GM18519 (cell line): ENCODE measurements around the gene ZNF414.

Experiments
- ATAC-seq: cut with Tn5 transposase; IDR thresholded peaks from one replicate; pipeline ENCODE4 v1.9.1; 2021; ENCODE audit warnings: mild to moderate bottlenecking, moderate library complexity; ENCODE audit not compliant: unreplicated experiment, low FRiP score

ZNF414 gene

DNA sequence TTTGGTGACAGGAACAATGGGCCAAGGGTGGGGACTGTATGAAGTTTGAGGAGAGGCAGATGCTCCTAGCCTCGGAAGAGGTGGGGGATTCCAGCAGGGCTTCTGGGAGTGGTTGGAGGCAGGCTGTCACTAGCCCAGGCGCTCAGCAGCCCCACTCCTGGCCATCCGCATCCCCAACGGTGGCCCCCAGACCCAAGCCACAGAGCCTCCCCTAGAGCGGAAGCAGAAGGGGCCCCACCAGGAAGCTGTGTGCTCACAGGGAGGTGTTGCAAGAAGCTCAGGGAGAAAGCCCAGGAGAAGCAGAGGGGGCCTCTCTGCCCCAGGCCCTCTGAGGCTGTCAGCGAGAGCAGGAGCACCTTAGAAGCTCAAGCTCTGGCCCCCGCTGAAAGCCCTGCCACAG lies 19.8 kb downstream of the ZNF414 start:
- ATAC-seq = no peak

DNA sequence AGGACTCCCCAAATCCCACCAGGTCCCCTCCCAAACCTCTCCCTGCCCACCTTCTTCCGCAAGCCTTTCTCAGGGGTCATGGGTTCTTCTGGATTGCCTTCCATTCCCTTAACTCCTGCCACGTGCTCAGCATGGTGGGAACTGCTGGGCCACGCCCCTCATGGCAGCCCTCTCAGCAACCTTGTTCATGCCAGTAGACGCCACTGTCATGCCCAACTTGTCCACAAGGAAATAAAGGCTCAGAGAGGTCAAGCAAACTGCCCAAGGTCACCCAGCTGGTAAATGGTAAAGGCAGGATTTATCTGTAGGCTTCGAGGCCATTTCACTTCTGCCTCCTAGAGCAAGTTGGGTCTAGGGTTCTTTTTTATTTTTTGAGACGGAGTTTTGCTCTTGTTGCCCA lies 22.4 kb downstream of the ZNF414 start:
- ATAC-seq = no peak

DNA sequence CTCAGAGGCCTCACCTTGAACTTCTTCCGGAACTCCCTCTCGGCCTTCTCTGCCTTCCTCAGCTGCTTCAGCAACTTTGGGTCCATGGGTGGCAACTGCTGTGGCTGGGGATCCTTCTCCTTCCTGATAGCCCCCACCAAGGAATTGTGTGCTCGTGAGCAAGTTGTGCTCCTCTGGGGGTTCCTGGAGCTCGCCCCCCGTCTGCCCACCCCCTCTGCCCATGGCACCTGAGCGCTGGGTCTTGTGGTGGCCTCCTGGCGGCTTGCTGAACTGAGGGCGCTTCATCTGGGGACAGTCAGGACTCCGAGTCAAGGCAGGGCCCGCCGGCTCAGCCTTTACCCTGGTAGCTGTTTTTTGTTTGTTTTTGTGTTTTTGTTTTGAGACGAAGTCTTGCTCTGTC lies 23.1 kb downstream of the ZNF414 start:
- no peak for ATAC-seq

DNA sequence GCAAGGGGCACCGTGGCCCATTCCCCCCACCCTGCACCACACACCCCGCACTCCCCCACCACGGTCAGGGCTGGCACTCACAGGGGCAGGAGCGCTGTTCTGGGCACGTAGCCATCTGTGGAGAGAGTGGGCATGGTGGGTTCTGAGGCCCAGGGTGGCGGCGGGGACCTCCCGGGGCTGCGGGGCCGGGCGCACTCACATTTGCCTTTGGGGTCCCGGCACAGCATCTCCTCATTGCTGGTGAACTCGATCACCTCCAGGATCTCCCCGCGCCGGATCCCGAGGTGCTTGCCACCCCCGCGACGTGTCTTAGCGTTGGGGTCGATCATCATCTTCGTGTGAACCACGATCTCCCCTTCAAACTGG lies 23.6 kb downstream of the ZNF414 start:
- ATAC-seq = no peak

DNA sequence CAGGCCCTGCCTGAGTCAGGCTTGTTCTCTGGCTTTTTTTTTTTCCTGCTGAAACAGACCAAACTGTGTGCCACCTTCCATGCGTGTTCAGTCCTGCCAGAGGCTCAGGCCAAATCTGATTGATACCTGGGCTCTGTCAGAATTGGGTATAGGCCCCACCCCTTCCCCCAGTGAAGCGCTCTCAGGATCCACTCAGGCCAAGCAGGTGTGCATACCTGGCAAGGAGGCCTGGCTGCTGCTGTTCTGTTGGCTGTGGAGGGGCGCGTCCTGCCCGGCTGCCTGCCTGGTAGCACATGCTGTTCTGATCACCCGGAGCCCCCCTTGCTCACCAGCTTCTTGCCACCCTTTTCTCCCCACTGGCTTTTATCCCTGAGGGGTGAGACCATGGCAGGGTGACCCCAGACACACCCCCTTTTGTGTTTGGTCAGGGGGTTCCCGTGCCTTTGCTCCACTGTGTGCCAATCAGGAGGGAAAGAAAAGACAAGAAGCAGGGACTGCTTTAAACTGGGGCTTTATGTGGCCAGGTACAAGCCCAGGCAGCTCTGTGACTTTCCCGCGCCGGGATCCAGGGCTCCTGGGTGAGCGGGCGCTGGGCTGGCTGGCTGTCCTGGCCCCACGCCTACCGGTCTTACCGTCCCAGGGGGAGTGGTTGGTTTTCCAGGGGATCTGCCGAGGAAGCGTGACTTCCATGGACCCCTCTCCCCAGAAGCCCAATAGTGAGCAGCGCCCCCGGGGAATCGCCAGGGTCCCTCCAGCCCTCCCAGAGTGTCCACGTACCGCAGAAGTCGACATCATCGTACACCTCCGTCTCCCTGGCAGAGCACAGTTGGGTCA lies 24.2 kb downstream of the ZNF414 start:
- ATAC-seq = no peak

DNA sequence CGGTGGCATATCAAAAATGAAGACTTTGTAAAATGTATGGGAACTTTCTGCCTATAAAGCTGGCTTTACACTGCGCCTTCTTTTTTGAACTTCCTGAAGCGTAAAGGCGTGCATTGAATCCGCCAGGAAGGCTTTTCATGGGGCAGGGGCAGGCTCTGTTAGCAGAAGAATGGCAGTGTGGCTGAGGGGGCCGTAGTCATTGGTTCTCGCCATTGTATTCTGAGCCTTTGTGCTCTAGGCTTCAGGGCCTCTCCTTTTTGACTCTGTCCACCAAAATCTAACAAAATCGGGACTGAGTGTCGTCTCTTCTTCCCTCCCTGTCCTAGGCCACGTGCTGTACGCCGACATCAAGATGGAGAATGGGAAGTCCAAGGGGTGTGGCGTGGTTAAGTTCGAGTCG lies 25.6 kb downstream of the ZNF414 start:
- ATAC-seq = no peak

DNA sequence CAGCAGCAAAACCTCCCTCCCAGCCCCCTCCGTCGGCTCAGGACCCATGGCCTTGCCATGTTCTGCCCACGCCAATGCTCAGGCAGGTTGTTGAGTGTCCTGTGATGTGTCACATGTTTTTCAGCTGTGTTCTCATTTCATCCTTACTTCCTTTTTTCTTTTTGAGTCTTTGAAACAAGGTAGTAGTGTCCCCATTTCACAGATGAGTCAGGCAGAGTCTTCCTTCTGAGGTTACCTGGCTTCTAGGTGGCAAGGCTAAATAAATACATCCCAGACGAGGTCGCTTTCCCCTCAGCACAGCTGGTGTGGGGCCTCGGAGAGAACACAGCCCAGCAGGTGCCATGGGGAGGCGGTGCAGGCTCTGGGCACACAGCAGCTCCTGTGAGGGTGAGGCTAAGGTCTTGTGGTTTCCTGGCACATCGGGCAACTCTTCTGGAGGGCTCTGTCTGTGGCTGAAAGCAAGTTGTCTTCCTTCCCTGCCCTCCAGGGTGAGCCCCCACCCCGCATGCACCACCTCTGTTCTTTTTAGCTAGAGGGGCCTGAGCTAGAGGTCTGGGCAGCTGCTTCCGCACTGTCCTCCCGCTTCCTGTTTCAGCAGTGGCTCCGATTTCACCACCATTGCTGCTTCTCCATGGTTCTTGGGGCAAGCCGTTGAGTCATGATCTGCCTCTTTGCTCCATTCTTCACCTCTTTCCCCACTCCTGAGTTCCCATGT lies 26.7 kb downstream of the ZNF414 start:
- no peak for ATAC-seq

DNA sequence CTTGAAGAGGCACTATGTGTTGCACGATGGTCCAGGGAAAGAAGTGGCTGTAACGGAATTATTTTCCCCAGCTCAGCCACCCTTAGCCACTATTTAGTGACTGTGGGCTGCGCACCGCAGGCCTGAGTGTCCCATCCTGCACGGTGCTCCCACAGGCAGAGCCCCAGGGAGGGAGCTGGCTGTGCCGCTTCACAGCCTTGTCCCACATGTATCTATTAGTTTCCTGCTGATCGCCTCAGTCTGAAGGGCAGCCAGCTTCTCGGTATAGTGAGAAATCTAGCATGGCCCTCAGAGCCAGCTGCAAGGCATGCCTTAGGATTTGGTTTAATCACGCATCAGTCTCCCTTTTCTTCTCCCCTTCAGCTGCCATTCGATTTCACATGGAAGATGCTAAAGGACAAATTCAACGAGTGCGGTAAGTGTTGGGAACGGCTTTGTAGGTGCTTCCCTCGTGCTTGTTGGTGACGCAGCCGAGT lies 27.3 kb downstream of the ZNF414 start:
- ATAC-seq = no peak

DNA sequence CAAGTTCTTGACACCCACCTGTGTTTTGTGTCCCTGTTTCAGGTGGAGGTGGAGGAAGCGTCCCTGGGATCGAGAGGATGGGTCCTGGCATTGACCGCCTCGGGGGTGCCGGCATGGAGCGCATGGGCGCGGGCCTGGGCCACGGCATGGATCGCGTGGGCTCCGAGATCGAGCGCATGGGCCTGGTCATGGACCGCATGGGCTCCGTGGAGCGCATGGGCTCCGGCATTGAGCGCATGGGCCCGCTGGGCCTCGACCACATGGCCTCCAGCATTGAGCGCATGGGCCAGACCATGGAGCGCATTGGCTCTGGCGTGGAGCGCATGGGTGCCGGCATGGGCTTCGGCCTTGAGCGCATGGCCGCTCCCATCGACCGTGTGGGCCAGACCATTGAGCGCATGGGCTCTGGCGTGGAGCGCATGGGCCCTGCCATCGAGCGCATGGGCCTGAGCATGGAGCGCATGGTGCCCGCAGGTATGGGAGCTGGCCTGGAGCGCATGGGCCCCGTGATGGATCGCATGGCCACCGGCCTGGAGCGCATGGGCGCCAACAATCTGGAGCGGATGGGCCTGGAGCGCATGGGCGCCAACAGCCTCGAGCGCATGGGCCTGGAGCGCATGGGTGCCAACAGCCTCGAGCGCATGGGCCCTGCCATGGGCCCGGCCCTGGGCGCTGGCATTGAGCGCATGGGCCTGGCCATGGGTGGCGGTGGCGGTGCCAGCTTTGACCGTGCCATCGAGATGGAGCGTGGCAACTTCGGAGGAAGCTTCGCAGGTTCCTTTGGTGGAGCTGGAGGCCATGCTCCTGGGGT lies 28.2 kb downstream of the ZNF414 start:
- no peak for ATAC-seq

DNA sequence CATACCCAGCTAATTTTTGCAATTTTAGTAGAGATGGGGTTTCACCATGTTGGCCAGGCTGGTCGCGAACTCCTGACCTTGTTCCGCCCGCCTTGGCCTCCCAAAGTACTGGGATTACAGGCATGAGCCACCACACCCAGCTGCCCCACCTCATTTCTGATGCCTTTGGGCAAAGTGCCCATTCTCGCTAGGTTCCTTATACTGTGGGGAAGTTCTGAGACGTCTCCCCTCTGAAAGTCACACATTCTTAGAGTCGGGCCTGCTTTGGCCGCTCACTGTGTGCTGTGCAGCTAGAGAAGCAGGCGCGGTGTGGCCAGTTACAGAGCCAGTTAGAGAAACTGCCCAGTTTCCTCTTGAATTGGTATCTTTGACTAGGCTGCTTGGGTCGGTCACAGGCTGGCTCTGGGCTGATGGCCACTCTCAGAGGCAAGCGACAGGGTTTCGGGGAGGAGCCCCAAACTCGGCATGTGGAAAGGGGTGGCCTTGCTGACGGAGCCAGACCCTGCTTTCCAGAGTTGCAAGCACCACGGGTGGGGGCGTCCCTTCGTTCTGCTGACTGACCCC lies 29.6 kb downstream of the ZNF414 start:
- no peak for ATAC-seq

DNA sequence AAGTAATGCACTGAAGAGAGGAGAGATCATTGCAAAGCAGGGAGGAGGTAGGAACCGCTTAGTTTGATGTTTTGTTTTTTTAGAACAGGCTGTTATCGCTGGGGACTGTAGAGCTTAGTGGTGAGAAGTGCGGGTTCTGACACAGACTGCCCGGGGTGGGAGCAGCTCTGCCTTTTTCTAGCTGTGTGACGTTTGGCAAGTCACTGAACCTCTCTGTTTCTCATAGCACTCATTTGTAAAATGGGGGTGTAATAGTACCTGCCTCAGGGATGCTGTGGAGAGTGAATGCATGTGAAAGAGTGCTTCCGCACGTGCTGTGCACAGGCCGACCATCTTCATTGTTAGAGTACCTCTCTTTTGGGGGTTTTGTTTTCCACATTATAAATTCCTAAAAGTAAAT lies 30.8 kb downstream of the ZNF414 start:
- ATAC-seq = no peak

DNA sequence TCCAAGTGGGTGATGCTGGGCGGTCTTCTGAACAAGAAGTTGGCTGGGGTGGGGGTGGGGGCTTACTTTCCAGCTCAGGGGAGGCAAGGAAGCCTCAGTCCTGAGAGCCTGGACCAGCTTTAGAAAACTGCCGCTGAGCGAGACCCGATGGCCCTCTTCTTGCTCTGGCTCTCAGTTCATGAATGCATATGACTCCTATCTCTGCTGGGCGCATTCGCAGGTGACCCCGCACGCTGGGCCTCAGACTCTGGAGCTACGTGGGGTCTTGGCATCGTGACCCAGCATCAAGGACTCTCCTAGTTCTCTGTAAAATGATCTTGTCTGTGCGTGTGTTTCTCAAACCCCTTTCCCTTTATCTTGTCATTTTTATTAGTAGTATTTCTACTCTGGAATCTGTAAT lies 31.3 kb downstream of the ZNF414 start:
- ATAC-seq = no peak

DNA sequence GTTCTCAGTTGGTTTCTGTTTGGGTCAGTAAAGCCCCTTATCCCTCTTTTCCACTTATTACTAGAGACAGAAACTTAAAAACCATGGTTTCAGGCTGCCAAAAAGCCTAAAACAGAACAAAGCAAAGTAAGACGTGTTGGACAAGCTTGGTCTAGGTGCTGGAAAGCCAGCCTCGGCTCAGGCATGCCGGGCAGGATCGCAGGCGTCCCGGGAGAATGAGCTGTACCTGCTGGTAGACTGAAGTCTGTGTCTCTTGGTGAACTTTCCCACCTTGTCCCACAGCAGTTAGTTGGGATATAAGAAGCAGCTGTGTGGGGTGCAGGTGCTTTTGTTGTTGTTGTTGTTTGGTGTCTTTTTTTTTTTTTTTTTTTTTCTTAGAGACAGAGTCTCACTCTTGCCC lies 32.4 kb downstream of the ZNF414 start:
- no peak for ATAC-seq

DNA sequence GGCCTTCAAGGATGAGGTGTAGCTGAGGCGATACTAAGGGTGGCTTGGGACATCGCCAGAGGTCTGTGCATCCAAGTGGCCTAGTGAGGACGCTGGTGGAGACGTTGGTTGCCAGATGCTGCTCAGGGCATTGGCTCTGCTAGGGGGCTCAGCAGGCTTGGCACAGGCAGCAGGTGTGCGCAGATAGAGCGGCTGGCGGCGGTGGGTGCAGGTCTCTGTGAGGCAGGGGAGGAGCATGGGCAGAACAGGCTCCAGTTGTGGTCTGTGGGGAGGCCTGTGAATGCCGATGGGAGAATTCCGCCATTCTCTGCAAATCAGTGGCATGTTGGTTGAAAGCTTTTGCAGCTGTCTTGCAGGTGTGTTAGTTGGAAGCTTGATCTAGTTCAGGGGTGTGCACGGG lies 32.8 kb downstream of the ZNF414 start:
- no peak for ATAC-seq

DNA sequence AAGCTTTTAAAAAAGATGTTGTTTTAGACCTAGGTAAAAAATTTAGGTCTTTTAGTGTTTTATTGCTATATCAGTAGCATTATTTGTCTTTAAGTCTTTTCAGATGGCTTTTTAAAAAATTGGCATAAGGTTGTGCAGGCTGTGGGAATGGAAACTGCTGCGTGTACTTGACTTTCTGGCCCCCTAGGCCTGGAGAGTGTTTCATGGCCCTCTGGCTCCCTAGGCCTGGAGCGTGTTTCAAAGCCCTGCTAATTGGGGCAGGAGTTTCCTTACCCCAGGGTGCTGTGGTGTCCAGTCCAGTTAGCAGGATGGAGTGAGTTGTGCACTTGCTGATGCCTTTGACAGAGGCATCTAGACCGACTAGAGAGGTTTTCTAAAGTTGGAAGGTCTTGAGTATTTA lies 35.4 kb downstream of the ZNF414 start:
- ATAC-seq = no peak

DNA sequence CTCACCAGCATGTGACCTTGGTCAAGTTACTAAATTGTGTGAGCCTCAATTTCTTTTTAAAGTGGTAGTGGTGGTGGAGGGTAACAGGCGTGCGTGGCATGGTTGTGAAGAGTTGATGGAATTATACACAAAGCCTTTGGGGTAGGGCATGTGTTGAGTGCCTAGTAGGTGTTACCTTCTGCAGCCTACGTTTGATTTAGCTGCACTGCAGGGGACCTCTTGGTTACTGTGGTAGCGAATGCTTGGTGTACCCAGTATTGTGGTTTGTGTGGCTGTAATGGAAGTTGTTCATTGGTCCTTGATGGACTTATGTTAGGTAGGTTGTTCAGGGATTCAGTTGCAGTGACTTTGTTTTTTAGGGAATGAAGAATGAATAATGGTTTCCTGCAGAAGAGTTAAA lies 36.1 kb downstream of the ZNF414 start:
- ATAC-seq = no peak

DNA sequence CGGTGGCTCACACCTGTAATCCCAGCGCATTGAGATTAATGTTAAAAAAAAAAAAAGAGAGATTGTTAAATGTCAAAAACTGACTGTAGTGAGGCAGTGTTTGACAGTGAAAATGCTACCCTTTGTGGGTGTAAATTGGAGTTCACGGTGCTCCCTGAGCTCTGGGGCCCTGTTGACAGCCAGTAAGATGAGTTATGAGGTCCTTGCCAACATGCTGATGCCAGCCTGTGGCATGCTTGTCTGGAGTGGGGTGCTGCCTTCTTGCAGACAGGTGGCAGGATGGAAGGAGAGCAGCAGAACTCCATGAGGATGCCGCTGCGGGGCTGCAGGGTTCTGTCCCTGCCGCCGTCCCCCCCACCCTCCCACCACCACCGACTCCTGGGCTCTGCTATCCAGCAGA lies 37.4 kb downstream of the ZNF414 start:
- ATAC-seq = no peak

DNA sequence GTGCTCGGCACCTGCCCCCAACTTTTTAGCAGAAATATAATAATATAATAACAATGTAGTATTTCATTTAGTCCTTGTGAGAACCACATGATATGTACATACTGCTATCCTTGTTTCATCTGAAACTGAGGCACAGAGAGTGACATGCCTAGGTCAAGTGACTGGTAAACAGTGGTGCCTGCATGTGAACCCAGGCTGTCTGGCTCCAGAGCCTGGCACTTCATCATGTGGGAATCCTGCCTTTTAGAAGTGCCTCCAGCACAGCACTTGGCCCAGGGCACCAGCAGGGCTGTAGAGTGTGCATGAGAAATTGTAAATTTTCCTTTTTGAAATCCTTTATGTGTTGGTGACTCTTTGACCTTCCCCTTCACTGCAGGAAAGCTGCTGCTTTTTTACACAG lies 39.0 kb downstream of the ZNF414 start:
- no peak for ATAC-seq

DNA sequence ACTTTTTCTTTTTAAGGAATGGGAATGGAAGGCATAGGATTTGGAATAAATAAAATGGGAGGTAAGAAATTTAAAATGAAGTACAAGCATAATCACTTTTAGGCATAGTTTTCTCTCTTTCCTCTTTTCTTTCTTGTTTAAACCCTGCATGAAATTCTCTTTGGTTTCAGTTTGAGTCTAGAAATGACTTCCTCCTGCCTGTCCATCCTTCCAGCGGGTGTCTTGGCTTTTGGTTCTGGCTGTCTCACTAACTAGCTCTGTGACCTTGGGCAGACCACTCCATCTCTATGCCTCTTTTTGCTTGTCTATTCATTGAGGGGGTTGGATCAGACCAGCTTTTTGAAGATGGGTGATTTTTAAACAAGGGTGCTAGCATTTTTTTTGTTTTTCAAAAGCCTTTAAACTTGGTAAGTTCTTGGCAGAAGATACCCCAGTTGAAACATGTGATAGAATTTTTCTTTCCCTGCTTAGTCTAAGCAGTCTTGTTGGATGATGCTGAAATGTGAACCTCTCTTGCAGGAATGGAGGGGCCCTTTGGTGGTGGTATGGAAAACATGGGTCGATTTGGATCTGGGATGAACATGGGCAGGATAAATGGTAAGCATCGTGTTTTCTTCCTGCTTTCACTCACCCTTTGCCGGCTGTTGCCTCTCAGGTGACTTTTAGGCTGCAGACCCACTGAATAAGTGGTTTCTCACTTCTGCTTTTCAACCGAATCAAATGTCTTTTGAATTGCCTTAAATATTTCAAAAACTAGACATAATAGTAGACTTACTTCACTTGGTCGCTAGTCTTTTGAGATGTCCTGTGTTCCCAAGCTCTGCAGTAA lies 40.1 kb downstream of the ZNF414 start:
- ATAC-seq = no peak
